GM18861 (cell line): ENCODE measurements around the gene DCAF17.
"Not testable (repeated sequence)": the region's sequence is repeated elsewhere in the genome, so short reads cannot be mapped to it uniquely, and the experiment has no call there.

ENCODE experiments used
- ATAC-seq: cut with Tn5 transposase; IDR thresholded peaks from one replicate; pipeline ENCODE4 v1.9.1; 2021; ENCODE audit not compliant: unreplicated experiment

Gene DCAF17

GRCh38 chr2:171512683-171513195 is 78.7 kb downstream of the DCAF17 start:
- ATAC-seq, result no peak

GRCh38 chr2:171513719-171514160 is 79.7 kb downstream of the DCAF17 start:
- ATAC-seq, result no peak

- ATAC-seq, result no peak
These were observed 81.0 kb downstream of the DCAF17 start for GRCh38 chr2:171514908-171515582.

- no peak for ATAC-seq
These were observed 81.8 kb downstream of the DCAF17 start for GRCh38 chr2:171515672-171516298.

GRCh38 chr2:171516793-171517192 is 82.8 kb downstream of the DCAF17 start:
- ATAC-seq, result no peak

GRCh38 chr2:171520471-171520870 is 86.4 kb downstream of the DCAF17 start:
- ATAC-seq, result no peak

- ATAC-seq, result no peak
These were observed 87.5 kb downstream of the DCAF17 start for GRCh38 chr2:171521361-171522051.

GRCh38 chr2:171522052-171522787 is 88.2 kb downstream of the DCAF17 start, which contains the start of gene CYBRD1:
TSS of gene CYBRD1 (plus strand) at chr2:171522474. CDS start at chr2:171522546, 72 bp downstream.
- ATAC-seq, result no peak

- no peak for ATAC-seq
These were observed 88.7 kb downstream of the DCAF17 start for GRCh38 chr2:171522788-171523087.

- no peak for ATAC-seq
These were observed 89.3 kb downstream of the DCAF17 start for GRCh38 chr2:171523088-171524017.

GRCh38 chr2:171524018-171524401 is 90.0 kb downstream of the DCAF17 start:
- no peak for ATAC-seq

GRCh38 chr2:171529914-171530313 is 95.9 kb downstream of the DCAF17 start:
- ATAC-seq, result no peak

GRCh38 chr2:171530378-171530777 is 96.4 kb downstream of the DCAF17 start:
- ATAC-seq, result no peak

GRCh38 chr2:171530859-171531258 is 96.8 kb downstream of the DCAF17 start:
- ATAC-seq, result not testable (repeated sequence)

GRCh38 chr2:171531291-171531690 is 97.3 kb downstream of the DCAF17 start:
- no peak for ATAC-seq

- ATAC-seq, result no peak
These were observed 97.9 kb downstream of the DCAF17 start for GRCh38 chr2:171531836-171532450.

- ATAC-seq, result no peak
These were observed 99.3 kb downstream of the DCAF17 start for GRCh38 chr2:171533331-171533730.
